Transverse colon (tissue), 4 donors: ENCODE results near the gene SLC35F4. TPM values are rescaled to one million over a fixed set of nuclear protein-coding genes. Genes with fewer than 3 reads are reported as not detected.
"Not testable (repeated sequence)": the region's sequence is repeated elsewhere in the genome, so short reads cannot be mapped to it uniquely, and the experiment has no call there.

Experiments
- DNase-seq: peaks from one replicate; pipeline ENCODE4 v3.0.0-alpha.2; 2019
- H3K27ac ChIP-seq, 4 donors: fragments of 200-600 bp; sonication (generic); 2 replicates each; pipeline ENCODE4 v1.5.1; 2016 to 2018; ENCODE audit warnings: inconsistent platforms in 4 of 4
- H3K27me3 ChIP-seq: fragments of 200-600 bp; sonication (generic); 2 replicates; pipeline ENCODE4 v1.5.1; 2017; ENCODE audit warnings: inconsistent platforms
- H3K36me3 ChIP-seq, 4 donors: fragments of 200-600 bp; sonication (generic); 2 replicates each; pipeline ENCODE4 v1.5.1; 2017 to 2019; ENCODE audit warnings: inconsistent platforms in 4 of 4
- H3K4me1 ChIP-seq, 4 donors: fragments of 200-600 bp; sonication (generic); 2 replicates each; pipeline ENCODE4 v1.5.1; 2017 to 2020; ENCODE audit warnings: inconsistent platforms in 4 of 4
- H3K4me3 ChIP-seq, 4 donors: fragments of 200-600 bp; sonication (generic); 1 replicate in 1 of 4; 2 replicates in 3 of 4; pipeline versions ENCODE4 v1.5.1 to v1.6.1; 2017 to 2019; ENCODE audit warnings: inconsistent platforms in 4 of 4
- H3K9me3 ChIP-seq, 2 donors: fragments of 200-600 bp; sonication (generic); 2 replicates each; pipeline ENCODE4 v1.5.1; 2017 to 2019; ENCODE audit warnings: inconsistent platforms in 2 of 2
- EP300 ChIP-seq: sonication (generic); formaldehyde crosslinking; IDR thresholded peaks from one replicate; pipeline ENCODE4 v1.6.1; 2017; ENCODE audit warnings: antibody characterized with exemption, low read depth
- POLR2A ChIP-seq: fragments of 450-650 bp; IDR thresholded peaks from one replicate; pipeline ENCODE4 v1.6.1; 2016; ENCODE audit warnings: antibody characterized with exemption, mild to moderate bottlenecking, moderate library complexity
- POLR2AphosphoS5 ChIP-seq, 3 donors: sonication (generic); formaldehyde crosslinking; IDR thresholded peaks; one replicate each; pipeline ENCODE4 v1.6.1; 2016; ENCODE audit warnings: antibody characterized with exemption in 3 of 3
- WGBS, 2 donors: methylation state at CpG; one replicate each; pipeline ENCODE4 v1.1.5; 2018; ENCODE audit warnings: low coverage in 1 of 2; 5-methylcytosine and 5-hydroxymethylcytosine counted together
- in situ Hi-C, 4 donors: fragments of 200-750 bp; cut with MboI; loops; one replicate each; pipeline versions ENCODE4 v1.15.0 to v1.15.1; 2017; ENCODE audit warnings: low sequenced_read_pairs in 3 of 4, low pct_ligation_motif_present in 1 of 4, low pct_unique_long_range_greater_than_20kb in 1 of 4
- intact Hi-C: fragments of 100-400 bp; cut with DNase I; formaldehyde crosslinking; loops from one replicate; pipeline ENCODE4 v1.15.1; 2023; ENCODE audit warnings: low total_unique reads
- total RNA-seq, 4 donors: library from RNA; depleted of rRNA; stranded (reverse); fragments of >200 nt; gene quantifications; one replicate each; pipeline ENCODE4 v1.1.0, GENCODE V29; 2016
- TF ChIP-seq, protein P1 (sequence below), 5 experiments: fragments of 200-600 bp in 3 of 5; fragments of 450-650 bp in 2 of 5; sonication (generic) in 3 of 5; IDR thresholded peaks; 1 replicate in 2 of 5; 2 replicates in 3 of 5; pipeline ENCODE4 v1.5.1; 2016 to 2017; ENCODE audit warnings: antibody characterized with exemption in 5 of 5, inconsistent platforms in 3 of 5, mild to moderate bottlenecking in 2 of 5, moderate library complexity in 1 of 5

The SLC35F4 gene
- total RNA-seq, 4 donors from 2014 or later, result not detected

DNA sequence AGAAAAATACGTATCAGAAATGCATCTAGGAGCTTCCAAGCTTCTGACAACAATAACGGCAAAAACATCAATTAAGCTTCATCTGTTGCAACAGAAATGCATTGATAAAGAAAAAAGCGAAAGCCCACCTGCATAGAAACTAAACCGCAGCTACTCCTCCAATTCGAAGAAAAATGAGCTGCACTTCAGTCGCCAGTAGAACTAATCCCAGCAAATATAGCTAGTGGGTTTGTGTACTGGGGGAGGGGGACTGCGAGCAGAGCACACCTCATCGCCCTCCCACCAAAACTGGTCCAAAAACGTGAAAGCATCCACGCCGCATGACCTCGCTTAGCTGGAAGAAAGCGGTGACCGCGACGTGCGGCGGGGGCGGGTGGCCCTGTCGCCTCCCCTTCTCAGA is 1.2 kb downstream of the SLC35F4 start:
- Histone ChIP-seq H3K4me1 (peaks cover 0 to 8% (median 5%) of the 10 kb centered on the region in 4 donors), H3K9me3 (no peaks in the 10 kb centered on the region), H3K4me3 (no peak overlapping the region), H3K27me3 (peaks cover 60% of the 10 kb centered on the region), H3K27ac (no peak overlapping the region), H3K36me3 (no peaks in the 10 kb centered on the region)
- in situ Hi-C loops, result no loop called here
- intact Hi-C loops, result no loop called here
- WGBS, 2 donors, result 48 to 51% methylated on average over 6 to 20 of the region's 20 CpGs
- TF ChIP-seq POLR2AphosphoS5 (IDR thresholded peaks at IDR 0.05), result no peak
- TF ChIP-seq EP300, result no peak
- TF ChIP-seq, protein P1, sequence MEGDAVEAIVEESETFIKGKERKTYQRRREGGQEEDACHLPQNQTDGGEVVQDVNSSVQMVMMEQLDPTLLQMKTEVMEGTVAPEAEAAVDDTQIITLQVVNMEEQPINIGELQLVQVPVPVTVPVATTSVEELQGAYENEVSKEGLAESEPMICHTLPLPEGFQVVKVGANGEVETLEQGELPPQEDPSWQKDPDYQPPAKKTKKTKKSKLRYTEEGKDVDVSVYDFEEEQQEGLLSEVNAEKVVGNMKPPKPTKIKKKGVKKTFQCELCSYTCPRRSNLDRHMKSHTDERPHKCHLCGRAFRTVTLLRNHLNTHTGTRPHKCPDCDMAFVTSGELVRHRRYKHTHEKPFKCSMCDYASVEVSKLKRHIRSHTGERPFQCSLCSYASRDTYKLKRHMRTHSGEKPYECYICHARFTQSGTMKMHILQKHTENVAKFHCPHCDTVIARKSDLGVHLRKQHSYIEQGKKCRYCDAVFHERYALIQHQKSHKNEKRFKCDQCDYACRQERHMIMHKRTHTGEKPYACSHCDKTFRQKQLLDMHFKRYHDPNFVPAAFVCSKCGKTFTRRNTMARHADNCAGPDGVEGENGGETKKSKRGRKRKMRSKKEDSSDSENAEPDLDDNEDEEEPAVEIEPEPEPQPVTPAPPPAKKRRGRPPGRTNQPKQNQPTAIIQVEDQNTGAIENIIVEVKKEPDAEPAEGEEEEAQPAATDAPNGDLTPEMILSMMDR (IDR thresholded peaks at IDR 0.05), result no peak
- TF ChIP-seq POLR2A, result no peak
- no peak for DNase-seq

DNA sequence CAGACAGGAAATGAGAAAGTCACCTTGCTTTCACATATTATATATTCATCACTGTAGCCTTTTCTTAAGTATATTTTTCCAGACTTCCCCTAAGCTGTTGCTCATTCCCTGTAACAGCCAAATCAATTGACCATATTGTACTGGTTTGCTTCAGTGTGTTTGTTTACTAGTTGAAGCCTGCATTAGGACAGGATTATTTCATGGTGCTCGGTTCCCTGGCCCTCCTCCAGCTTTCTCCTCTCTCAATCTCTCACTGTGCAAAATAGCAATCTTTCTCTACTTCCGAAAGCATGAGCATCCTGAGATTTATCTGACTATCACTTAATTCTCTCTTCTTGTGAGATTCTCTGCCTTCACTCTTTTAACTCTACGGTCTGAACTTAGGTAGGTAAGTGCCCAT is 2.4 kb downstream of the SLC35F4 start:
- no peak for TF ChIP-seq POLR2AphosphoS5 (IDR thresholded peaks at IDR 0.05)
- no peak for TF ChIP-seq EP300
- TF ChIP-seq, protein P1 (IDR thresholded peaks at IDR 0.05), result no peak
- TF ChIP-seq POLR2A, result no peak
- H3K27ac ChIP-seq, result no peak overlapping the region
- peaks cover 0 to 8% (median 5%) of the 10 kb centered on the region in 4 donors for H3K4me1 ChIP-seq
- H3K27me3 ChIP-seq, result peaks cover 60% of the 10 kb centered on the region
- in situ Hi-C loops, result no loop called here
- no peaks in the 10 kb centered on the region for H3K9me3 ChIP-seq
- intact Hi-C loops, result no loop called here
- no peak overlapping the region for H3K4me3 ChIP-seq
- no peaks in the 10 kb centered on the region for H3K36me3 ChIP-seq
- DNase-seq, result no peak
- WGBS, 2 donors, result 57 to 58% methylated on average over 3 of the region's 3 CpGs

DNA sequence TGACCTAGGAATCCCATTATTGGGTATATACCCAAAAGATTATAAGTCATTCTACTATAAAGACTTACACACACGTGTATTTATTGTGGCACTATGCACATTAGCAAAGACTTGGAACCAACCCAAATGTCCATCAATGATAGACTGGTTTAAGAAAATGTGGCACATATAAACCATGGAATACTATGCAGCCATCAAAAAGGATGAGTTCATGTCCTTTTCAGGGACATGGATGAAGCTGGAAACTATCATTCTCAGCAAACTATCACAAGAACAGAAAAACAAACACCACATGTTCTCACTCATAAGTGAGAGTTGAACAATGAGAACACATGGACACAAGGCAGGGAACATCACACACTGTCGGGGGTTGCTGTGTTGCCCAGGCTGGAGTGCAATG is 10.2 kb downstream of the SLC35F4 start:
- in situ Hi-C loops, H3K4me1 ChIP-seq, intact Hi-C loops, H3K9me3 ChIP-seq, H3K27me3 ChIP-seq, H3K36me3 ChIP-seq, H3K4me3 ChIP-seq, H3K27ac ChIP-seq, DNase-seq: not testable (repeated sequence)
- WGBS, 2 donors, result 67 to 75% methylated on average over 1 to 2 of the region's 2 CpGs

DNA sequence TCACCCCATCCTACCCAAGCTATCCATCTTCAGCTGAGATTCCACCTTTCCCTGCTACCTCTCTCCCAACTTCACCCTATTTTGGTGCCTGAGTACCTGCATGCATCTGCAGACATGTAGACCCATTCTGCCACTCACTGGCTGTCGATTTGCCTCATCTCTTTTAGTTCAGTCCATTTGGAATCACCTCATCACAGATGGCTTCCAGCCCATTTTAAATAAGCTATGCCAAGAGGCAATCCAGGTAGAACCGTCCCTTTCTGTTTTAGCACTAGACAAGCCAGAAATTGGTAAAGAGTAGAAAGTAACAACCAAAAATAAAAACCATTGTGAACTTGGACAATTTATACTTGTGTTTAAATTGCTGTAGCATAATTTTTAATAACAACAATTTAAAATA is 11.3 kb downstream of the SLC35F4 start:
- Histone ChIP-seq H3K9me3 (no peaks in the 10 kb centered on the region), H3K27me3 (no peaks in the 10 kb centered on the region), H3K36me3 (no peaks in the 10 kb centered on the region), H3K4me3 (no peak overlapping the region), H3K27ac (no peak overlapping the region), H3K4me1 (no peaks in the 10 kb centered on the region)
- in situ Hi-C loops, result no loop called here
- intact Hi-C loops, result no loop called here
- TF ChIP-seq POLR2A (no peak), POLR2AphosphoS5 (IDR thresholded peaks at IDR 0.05) (no peak), EP300 (no peak)
- TF ChIP-seq, protein P1 (IDR thresholded peaks at IDR 0.05), result no peak
- WGBS, 2 donors, result 66 to 79% methylated on average over 2 of the region's 2 CpGs
- no peak for DNase-seq

DNA sequence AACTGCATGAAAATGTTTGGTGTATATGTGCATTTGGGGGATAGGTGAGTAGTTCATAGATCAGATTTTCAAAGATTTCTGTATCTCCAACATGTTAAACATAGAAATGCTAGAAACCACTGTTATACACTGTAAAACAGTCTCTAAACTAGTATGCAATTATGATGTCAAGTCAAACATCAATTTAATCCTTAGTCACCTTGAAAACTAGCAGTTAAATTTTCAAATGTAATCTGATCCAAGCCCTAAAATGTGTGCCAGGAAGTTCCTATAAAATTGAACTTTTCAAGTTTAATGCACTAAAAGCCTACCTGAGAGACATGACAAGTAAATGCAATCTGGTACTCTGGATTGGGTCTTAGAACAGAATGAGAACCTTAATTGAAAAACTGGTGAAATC is 14.5 kb downstream of the SLC35F4 start:
- no peaks in the 10 kb centered on the region for H3K9me3 ChIP-seq
- H3K4me1 ChIP-seq, result no peaks in the 10 kb centered on the region
- TF ChIP-seq POLR2AphosphoS5 (IDR thresholded peaks at IDR 0.05) (no peak), EP300 (no peak), POLR2A (no peak)
- TF ChIP-seq, protein P1 (IDR thresholded peaks at IDR 0.05), result no peak
- intact Hi-C loops (no loop called here), in situ Hi-C loops (no loop called here)
- DNase-seq, result no peak
- H3K4me3 ChIP-seq, result no peak overlapping the region
- no peaks in the 10 kb centered on the region for H3K36me3 ChIP-seq
- H3K27ac ChIP-seq, result no peak overlapping the region
- no peaks in the 10 kb centered on the region for H3K27me3 ChIP-seq
